Activated CD4-positive, alpha-beta T cell treated with anti-CD3 and anti-CD28 coated beads, Interleukin-10, Interleukin-2, amounts not matched to agents 100 ng/mL and 50 ng/mL, durations not matched to agents 16 hours and 8 hours (primary cell): Measurements from ENCODE around the gene KCNJ12.
"Not testable (repeated sequence)": the region's sequence is repeated elsewhere in the genome, so short reads cannot be mapped to it uniquely, and the experiment has no call there.

Source experiments
- DNase-seq: peaks from one replicate; pipeline ENCODE4 v3.0.0-alpha.2; 2020

KCNJ12 gene

GRCh38 chr17:21388066-21388465 lies 11.9 kb downstream of the KCNJ12 start:
- no peak for DNase-seq

GRCh38 chr17:21388944-21389343 lies 12.8 kb downstream of the KCNJ12 start:
- no peak for DNase-seq

GRCh38 chr17:21389394-21389793 lies 13.2 kb downstream of the KCNJ12 start:
- DNase-seq = no peak

GRCh38 chr17:21390294-21390693 lies 14.1 kb downstream of the KCNJ12 start:
- no peak for DNase-seq

- DNase-seq = no peak
Observed at GRCh38 chr17:21392266-21392665, 16.1 kb downstream of the KCNJ12 start.

GRCh38 chr17:21394265-21394664 lies 18.1 kb downstream of the KCNJ12 start:
- DNase-seq = no peak

- DNase-seq = no peak
Observed at GRCh38 chr17:21395764-21396163, 19.6 kb downstream of the KCNJ12 start.

GRCh38 chr17:21396237-21396636 lies 20.1 kb downstream of the KCNJ12 start:
- no peak for DNase-seq

GRCh38 chr17:21397341-21398190 lies 21.4 kb downstream of the KCNJ12 start:
- DNase-seq = no peak

GRCh38 chr17:21399474-21400186 lies 23.5 kb downstream of the KCNJ12 start:
- DNase-seq = no peak

- DNase-seq = not testable (repeated sequence)
Observed at GRCh38 chr17:21400187-21400569, 24.0 kb downstream of the KCNJ12 start.

- DNase-seq = no peak
Observed at GRCh38 chr17:21400816-21401593, 24.8 kb downstream of the KCNJ12 start.

GRCh38 chr17:21402166-21402571 lies 26.0 kb downstream of the KCNJ12 start:
- DNase-seq = not testable (repeated sequence)

GRCh38 chr17:21402926-21403325 lies 26.8 kb downstream of the KCNJ12 start:
- DNase-seq = not testable (repeated sequence)

GRCh38 chr17:21404106-21404505 lies 27.9 kb downstream of the KCNJ12 start:
- DNase-seq = not testable (repeated sequence)

GRCh38 chr17:21404539-21404938 lies 28.4 kb downstream of the KCNJ12 start:
- not testable (repeated sequence) for DNase-seq

- DNase-seq = not testable (repeated sequence)
Observed at GRCh38 chr17:21404956-21405731, 29.0 kb downstream of the KCNJ12 start.

- not testable (repeated sequence) for DNase-seq
Observed at GRCh38 chr17:21405904-21406400, 29.8 kb downstream of the KCNJ12 start.

- not testable (repeated sequence) for DNase-seq
Observed at GRCh38 chr17:21406616-21407404, 30.7 kb downstream of the KCNJ12 start.

GRCh38 chr17:21407752-21408151 lies 31.6 kb downstream of the KCNJ12 start:
- not testable (repeated sequence) for DNase-seq

GRCh38 chr17:21408224-21408623 lies 32.1 kb downstream of the KCNJ12 start:
- DNase-seq = not testable (repeated sequence)
